CD14-positive monocyte (primary cell): ENCODE measurements around the gene XRCC5. TPM values are rescaled to one million over a fixed set of nuclear protein-coding genes. Genes with fewer than 3 reads are reported as not detected.

Experiments used
- DNase-seq, 3 donors: peaks; one replicate each; pipeline ENCODE4 v3.0.0-alpha.2; 2011 to 2022
- H2AFZ ChIP-seq: 2 replicates; pipeline ENCODE4 v1.6.0; 2012; ENCODE audit warnings: mild to moderate bottlenecking, low read depth, low read length, inconsistent platforms; ENCODE audit not compliant: insufficient read depth, poor library complexity, severe bottlenecking
- H3K27ac ChIP-seq, 2 donors: 1 replicate in 1 of 2; 2 replicates in 1 of 2; pipeline ENCODE4 v1.5.1; 2012 to 2013; ENCODE audit warnings: low read length in 2 of 2, control low read depth in 1 of 2, inconsistent platforms in 1 of 2, low read depth in 1 of 2, mild to moderate bottlenecking in 1 of 2
- H3K27me3 ChIP-seq, 2 donors: one replicate each; pipeline versions ENCODE4 v1.6.0 to v1.6.1; 2011 to 2013; ENCODE audit warnings: low read length in 2 of 2; ENCODE audit not compliant: control insufficient read depth in 2 of 2, insufficient read depth in 2 of 2
- H3K36me3 ChIP-seq, 2 donors: replicated peaks in 1 of 2; 1 replicate in 1 of 2; 2 replicates in 1 of 2; pipeline versions ENCODE4 v1.5.1 to v1.6.1; 2012 to 2013; ENCODE audit warnings: low read length in 2 of 2, control low read depth in 1 of 2, inconsistent platforms in 1 of 2, mild to moderate bottlenecking in 1 of 2; ENCODE audit not compliant: insufficient read depth in 2 of 2, control insufficient read depth in 1 of 2
- H3K4me1 ChIP-seq, 2 donors: 1 replicate in 1 of 2; 2 replicates in 1 of 2; pipeline versions ENCODE4 v1.5.1 to v1.6.1; 2012 to 2013; ENCODE audit warnings: low read length in 2 of 2, control low read depth in 1 of 2, inconsistent platforms in 1 of 2, mild to moderate bottlenecking in 1 of 2, moderate library complexity in 1 of 2; ENCODE audit not compliant: insufficient read depth in 2 of 2, control insufficient read depth in 1 of 2
- H3K4me2 ChIP-seq: replicated peaks from 2 replicates; pipeline ENCODE3; 2012; ENCODE audit warnings: low read length, moderate library complexity, mild to moderate bottlenecking; ENCODE audit not compliant: poor library complexity, severe bottlenecking; ENCODE audit errors: extremely low read depth
- H3K4me3 ChIP-seq, 3 experiments: fragments of 200-600 bp in 1 of 3; sonication (generic) in 1 of 3; replicated peaks in 1 of 3; 1 replicate in 2 of 3; 2 replicates in 1 of 3; pipeline ENCODE4 v1.5.1; 2011 to 2013; ENCODE audit warnings: low read length in 3 of 3, mild to moderate bottlenecking in 3 of 3, control low read depth in 2 of 3, low read depth in 2 of 3, inconsistent platforms in 1 of 3, moderate library complexity in 1 of 3
- H3K79me2 ChIP-seq: 2 replicates; pipeline ENCODE4 v1.6.0; 2012; ENCODE audit warnings: mild to moderate bottlenecking, control low read depth, inconsistent platforms, low read length, moderate library complexity; ENCODE audit not compliant: insufficient read depth
- H3K9ac ChIP-seq: 2 replicates; pipeline ENCODE4 v1.6.0; 2017; ENCODE audit warnings: low read length, mild to moderate bottlenecking; ENCODE audit not compliant: insufficient read depth, poor library complexity, severe bottlenecking
- H3K9me3 ChIP-seq, 2 donors: replicated peaks in 1 of 2; 1 replicate in 1 of 2; 2 replicates in 1 of 2; pipeline versions ENCODE4 v1.5.1 to v1.6.1; 2012 to 2013; ENCODE audit warnings: low read length in 2 of 2, control low read depth in 1 of 2; ENCODE audit not compliant: control insufficient read depth in 1 of 2, insufficient read depth in 1 of 2
- H4K20me1 ChIP-seq: 2 replicates; pipeline ENCODE4 v1.6.0; 2012; ENCODE audit warnings: mild to moderate bottlenecking, low read length, control low read depth, moderate library complexity; ENCODE audit not compliant: insufficient read depth
- H3K27ac Mint-ChIP-seq, 7 donors: one replicate each; pipeline ENCODE4 v1.8.0; 2020; ENCODE audit warnings: mild to moderate bottlenecking in 7 of 7, mixed read lengths in 7 of 7, moderate library complexity in 6 of 7, inconsistent platforms in 2 of 7
- H3K27me3 Mint-ChIP-seq, 3 donors: one replicate each; pipeline ENCODE4 v1.8.0; 2021 to 2022; ENCODE audit warnings: low read depth in 3 of 3, mild to moderate bottlenecking in 3 of 3, mixed read lengths in 3 of 3, moderate library complexity in 3 of 3, inconsistent platforms in 1 of 3
- H3K36me3 Mint-ChIP-seq, 2 donors: one replicate each; pipeline ENCODE4 v1.8.0; 2020; ENCODE audit warnings: mixed read lengths in 2 of 2, inconsistent platforms in 1 of 2, mild to moderate bottlenecking in 1 of 2
- H3K4me1 Mint-ChIP-seq: one replicate; pipeline ENCODE4 v1.8.0; 2020; ENCODE audit warnings: mild to moderate bottlenecking, mixed read lengths
- H3K4me3 Mint-ChIP-seq, 2 donors: one replicate each; pipeline ENCODE4 v1.8.0; 2020; ENCODE audit warnings: mild to moderate bottlenecking in 2 of 2, mixed read lengths in 2 of 2, moderate library complexity in 1 of 2
- H3K9me3 Mint-ChIP-seq, 7 donors: one replicate each; pipeline ENCODE4 v1.8.0; 2020 to 2022; ENCODE audit warnings: mixed read lengths in 7 of 7, mild to moderate bottlenecking in 6 of 7, moderate library complexity in 6 of 7, inconsistent platforms in 2 of 7
- CTCF ChIP-seq: fragments of 200-600 bp; IDR thresholded peaks from one replicate; pipeline ENCODE4 v1.8.0; 2022; ENCODE audit warnings: antibody characterized with exemption, mild to moderate bottlenecking
- WGBS: methylation state at CpG from one replicate; pipeline ENCODE4 v1.1.5; 2013; ENCODE audit warnings: missing lambda C conversion rate; ENCODE audit not compliant: insufficient coverage; 5-methylcytosine and 5-hydroxymethylcytosine counted together
- intact Hi-C, 2 donors: fragments of 100-400 bp; cut with micrococcal nuclease; formaldehyde crosslinking; loops; one replicate each; pipeline versions ENCODE4 v1.15.0 to v1.15.1; 2023
- polyA plus RNA-seq, 3 donors: library from polyadenylated mRNA; depleted of rRNA in 1 of 3; unstranded in 2 of 3; stranded (reverse) in 1 of 3; fragments of 300-500 nt in 2 of 3; fragments of >200 nt in 1 of 3; fragmentation: Illumina TruSeq in 2 of 3; gene quantifications; 1 replicate in 2 of 3; 2 replicates in 1 of 3; pipeline ENCODE4 v1.2.3, GENCODE V29; 2012 to 2021

XRCC5 gene
- polyA plus RNA-seq, 3 donors, result 55.3 to 281 (median 258) TPM

DNA sequence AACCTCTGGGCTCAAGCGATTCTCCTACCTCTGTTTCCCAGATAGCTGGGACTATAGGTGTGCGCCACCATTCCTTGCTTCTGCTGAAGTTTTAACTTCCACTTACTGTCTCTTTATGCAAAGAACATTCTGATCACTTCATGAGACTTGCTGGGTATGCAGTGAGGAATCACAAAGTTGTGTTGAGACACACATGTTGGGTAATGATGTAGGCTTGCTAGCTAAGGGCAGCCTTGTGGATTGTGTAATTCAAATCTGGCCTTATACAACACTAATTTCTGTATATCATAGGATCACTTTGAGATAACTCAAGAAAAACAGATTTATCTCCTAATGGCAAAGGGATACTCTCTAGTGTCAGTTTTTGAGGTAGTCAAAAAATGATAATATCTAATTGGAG, 24.2 kb downstream of the XRCC5 start:
- Mint-ChIP-seq H3K4me1 (no peaks in the 10 kb centered on the region), H3K9me3 (no peaks in the 10 kb centered on the region), H3K4me3 (no peak overlapping the region), H3K27ac (peak overlapping the region in 1 of 7 donors; percentile 2), H3K36me3 (peaks cover 84 to 93% of the 10 kb centered on the region in 2 donors), H3K27me3 (no peaks in the 10 kb centered on the region)
- no peak for TF ChIP-seq CTCF
- no peak overlapping the region for H3K9ac ChIP-seq
- H3K36me3 ChIP-seq, result peaks cover 96 to 99% of the 10 kb centered on the region in 2 donors
- no peaks in the 10 kb centered on the region for H3K9me3 ChIP-seq
- no peak overlapping the region for H3K4me3 ChIP-seq
- H3K4me2 ChIP-seq, result no peak overlapping the region
- peaks cover 32% of the 10 kb centered on the region for H3K79me2 ChIP-seq
- no peaks in the 10 kb centered on the region for H3K27me3 ChIP-seq
- peaks cover 86% of the 10 kb centered on the region for H4K20me1 ChIP-seq
- no peak for DNase-seq
- intact Hi-C loops, result no loop called here
- H3K27ac ChIP-seq, result peak overlapping the region in 1 of 2 donors; percentile 10
- H3K4me1 ChIP-seq, result no peaks in the 10 kb centered on the region
- no CpG with 5 or more reads among the region's 2 CpGs for WGBS
- no peak overlapping the region for H2AFZ ChIP-seq

DNA sequence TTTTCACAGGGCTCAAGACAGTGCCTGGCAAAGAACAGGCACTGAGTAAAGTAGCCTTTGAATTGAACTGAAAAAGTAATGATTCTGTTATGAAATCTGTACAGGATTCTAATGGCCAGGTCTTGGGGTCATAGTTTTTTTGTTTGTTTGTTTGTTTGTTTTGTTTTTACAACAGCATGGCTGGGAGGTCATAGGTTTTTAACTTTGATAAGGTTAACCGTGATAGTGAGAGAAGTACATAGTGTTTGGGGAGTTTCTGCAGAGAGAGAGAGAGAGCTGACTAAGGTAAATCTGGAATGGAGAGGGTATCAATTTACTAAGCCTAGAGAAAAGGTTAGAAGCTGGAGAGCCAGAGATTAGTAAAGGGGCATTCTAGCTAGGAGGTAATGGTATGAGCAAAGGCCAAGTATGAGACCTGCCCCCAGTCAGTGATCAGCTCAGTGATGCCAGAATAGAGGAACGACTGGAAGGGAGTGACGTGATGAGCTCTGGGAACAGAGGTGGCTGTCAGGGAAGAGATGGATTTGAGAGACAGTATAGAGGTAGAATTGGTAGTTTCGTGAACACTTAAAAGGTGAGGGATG, 25.9 kb downstream of the XRCC5 start:
- H4K20me1 ChIP-seq, result peaks cover 86% of the 10 kb centered on the region
- intact Hi-C loops, result no loop called here

More for the DNA sequence above, 25.9 kb downstream of the XRCC5 start:
- no peak for TF ChIP-seq CTCF
- H3K4me3 Mint-ChIP-seq, result no peak overlapping the region
- peaks cover 98 to 99% of the 10 kb centered on the region in 2 donors for H3K36me3 ChIP-seq
- no peak overlapping the region for H3K4me3 ChIP-seq
- no peaks in the 10 kb centered on the region for H3K27me3 Mint-ChIP-seq
- no peak for DNase-seq
- peaks cover 24% of the 10 kb centered on the region for H3K79me2 ChIP-seq
- H3K27me3 ChIP-seq, result no peaks in the 10 kb centered on the region
- H3K27ac Mint-ChIP-seq, result peak overlapping the region in 3 of 7 donors; percentile 25 to 55 (median 36)
- H3K4me2 ChIP-seq, result no peak overlapping the region
- H3K4me1 Mint-ChIP-seq, result no peaks in the 10 kb centered on the region
- 97% methylated on average over 3 of the region's 4 CpGs for WGBS
- no peaks in the 10 kb centered on the region for H3K4me1 ChIP-seq
- no peak overlapping the region for H3K27ac ChIP-seq
- no peaks in the 10 kb centered on the region for H3K9me3 Mint-ChIP-seq
- H3K9me3 ChIP-seq, result no peaks in the 10 kb centered on the region
- H3K9ac ChIP-seq, result no peak overlapping the region
- H2AFZ ChIP-seq, result no peak overlapping the region
- peaks cover 87 to 96% of the 10 kb centered on the region in 2 donors for H3K36me3 Mint-ChIP-seq
